Lower lobe of right lung (tissue), 2 donors: ENCODE results near the gene IP6K2. TPM values are rescaled to one million over a fixed set of nuclear protein-coding genes. Genes with fewer than 3 reads are reported as not detected.

ENCODE experiments used
- ATAC-seq, 2 donors: fragments of 200-7000 bp; cut with Tn5 transposase; one replicate each; pipeline ENCODE4 v1.9.1; 2020 to 2022; ENCODE audit warnings: mild to moderate bottlenecking in 2 of 2, moderate library complexity in 2 of 2
- DNase-seq: peaks from one replicate; pipeline ENCODE4 v3.0.0-alpha.2; 2020
- H3K27ac ChIP-seq: fragments of 200-600 bp; one replicate; pipeline ENCODE4 v1.8.0; 2022
- H3K27me3 ChIP-seq: fragments of 200-600 bp; one replicate; pipeline ENCODE4 v1.8.0; 2022; ENCODE audit warnings: low read depth
- H3K36me3 ChIP-seq: fragments of 200-600 bp; one replicate; pipeline ENCODE4 v1.8.0; 2022; ENCODE audit warnings: mild to moderate bottlenecking
- H3K4me1 ChIP-seq: fragments of 200-600 bp; one replicate; pipeline ENCODE4 v1.8.0; 2022
- H3K4me3 ChIP-seq: fragments of 200-600 bp; one replicate; pipeline ENCODE4 v1.8.0; 2022; ENCODE audit warnings: mild to moderate bottlenecking
- H3K9me3 ChIP-seq: fragments of 200-600 bp; one replicate; pipeline ENCODE4 v1.8.0; 2022
- CTCF ChIP-seq: fragments of 200-600 bp; IDR thresholded peaks from one replicate; pipeline ENCODE4 v1.8.0; 2022; ENCODE audit warnings: antibody characterized with exemption, mild to moderate bottlenecking
- intact Hi-C: fragments of 100-400 bp; cut with DNase I; formaldehyde crosslinking; loops from one replicate; pipeline ENCODE4 v1.11.0; 2022
- total RNA-seq: library from RNA; stranded (reverse); fragmentation: NEBNext Ultra II Directional; extraction: Animal tissue kit (Norgen Biotek cat#: 25700); gene quantifications from one replicate; pipeline ENCODE4 v1.2.1, GENCODE V29; 2021
- donor health status: DM: no; HTN: yes; CAD: no; lungs with severe emphysema.

The IP6K2 gene
- total RNA-seq, 1 donor from 2014 or later = 56.3 TPM

- intact Hi-C loops = no loop called here
- TF ChIP-seq CTCF = no peak
- Histone ChIP-seq H3K27me3 (no peaks in the 10 kb centered on the region), H3K4me1 (peaks cover 28% of the 10 kb centered on the region), H3K9me3 (no peaks in the 10 kb centered on the region), H3K4me3 (no peak overlapping the region), H3K27ac (no peak overlapping the region), H3K36me3 (peaks cover 42% of the 10 kb centered on the region)
- ATAC-seq (no peak), DNase-seq (no peak)
These were observed 34.9 kb downstream of the IP6K2 start for GRCh38 chr3:48681974-48682610.

GRCh38 chr3:48681541-48681880 lies 35.5 kb downstream of the IP6K2 start:
- Histone ChIP-seq H3K9me3 (no peaks in the 10 kb centered on the region), H3K4me3 (no peak overlapping the region), H3K4me1 (peaks cover 25% of the 10 kb centered on the region), H3K27me3 (no peaks in the 10 kb centered on the region), H3K36me3 (peaks cover 42% of the 10 kb centered on the region), H3K27ac (no peak overlapping the region)
- ATAC-seq (no peak), DNase-seq (no peak)
- intact Hi-C loops = no loop called here
- no peak for TF ChIP-seq CTCF

- DNase-seq (no peak), ATAC-seq (no peak)
- Histone ChIP-seq H3K27me3 (no peaks in the 10 kb centered on the region), H3K4me3 (no peak overlapping the region), H3K9me3 (no peaks in the 10 kb centered on the region), H3K4me1 (peaks cover 20% of the 10 kb centered on the region), H3K36me3 (peaks cover 42% of the 10 kb centered on the region), H3K27ac (no peak overlapping the region)
- TF ChIP-seq CTCF = no peak
- intact Hi-C loops = no loop called here
These were observed 36.0 kb downstream of the IP6K2 start for GRCh38 chr3:48680811-48681540.

- no peak for TF ChIP-seq CTCF
- DNase-seq = no peak
- peaks cover 42% of the 10 kb centered on the region for H3K36me3 ChIP-seq
- peaks cover 16% of the 10 kb centered on the region for H3K4me1 ChIP-seq
- no peak overlapping the region for H3K4me3 ChIP-seq
- no peak for ATAC-seq
- intact Hi-C loops = no loop called here
- no peaks in the 10 kb centered on the region for H3K9me3 ChIP-seq
- H3K27ac ChIP-seq = no peak overlapping the region
- no peaks in the 10 kb centered on the region for H3K27me3 ChIP-seq
These were observed 37.3 kb downstream of the IP6K2 start for GRCh38 chr3:48679411-48680391.

GRCh38 chr3:48678566-48679380 lies 38.2 kb downstream of the IP6K2 start:
- intact Hi-C loops = no loop called here
- H3K4me3 ChIP-seq = no peak overlapping the region
- H3K4me1 ChIP-seq = peaks cover 8% of the 10 kb centered on the region
- ATAC-seq (no peak), DNase-seq (no peak)
- no peaks in the 10 kb centered on the region for H3K27me3 ChIP-seq
- H3K36me3 ChIP-seq = peaks cover 46% of the 10 kb centered on the region
- no peak for TF ChIP-seq CTCF
- no peaks in the 10 kb centered on the region for H3K9me3 ChIP-seq
- no peak overlapping the region for H3K27ac ChIP-seq
